SK-N-SH (cell line): ENCODE measurements around the gene FAM131A. TPM values are rescaled to one million over a fixed set of nuclear protein-coding genes. Genes with fewer than 3 reads are reported as not detected.

Source experiments
- CTCF ChIA-PET: fragments of 300-600, 350-600 bp; formaldehyde crosslinking; extraction: SDS; loops from one replicate; lab custom pipeline; 2021; lab: Yijun Ruan, JAX
- POLR2A ChIA-PET: fragments of 350-600 bp; sonication (Branson Sonifier 250); formaldehyde crosslinking; extraction: SDS; loops from one replicate; lab custom pipeline; 2020; ENCODE audit warnings: antibody characterized with exemption, inconsistent platforms; lab: Yijun Ruan, JAX
- DNase-seq: peaks from one replicate; pipeline ENCODE4 v3.0.0; 2012
- H2AFZ ChIP-seq: fragments of 200-600 bp; sonication (generic); 2 replicates; pipeline ENCODE4 v1.8.1; 2016; ENCODE audit warnings: antibody characterized with exemption, mild to moderate bottlenecking, low read depth
- H3F3A ChIP-seq: fragments of 200-600 bp; sonication (generic); replicated peaks from 2 replicates; pipeline ENCODE3; 2016; ENCODE audit warnings: antibody characterized with exemption, mild to moderate bottlenecking; ENCODE audit not compliant: insufficient read depth
- H3K27ac ChIP-seq, 2 experiments: fragments of 200-500 bp in 1 of 2; fragments of 200-600 bp in 1 of 2; sonication (Bioruptor generic) in 1 of 2; sonication (generic), shearing (Covaris generic) in 1 of 2; 2 replicates each; pipeline versions ENCODE4 v1.5.1 to v1.6.1; 2014 to 2016; ENCODE audit warnings: low read depth in 2 of 2, inconsistent platforms in 1 of 2, low read length in 1 of 2, mild to moderate bottlenecking in 1 of 2, mixed read lengths in 1 of 2
- H3K27me3 ChIP-seq: fragments of 200-600 bp; sonication (generic), shearing (Covaris generic); 2 replicates; pipeline ENCODE4 v1.6.1; 2016; ENCODE audit warnings: mixed run types; ENCODE audit not compliant: insufficient read depth
- H3K36me3 ChIP-seq, 2 experiments: fragments of 200-500 bp in 1 of 2; fragments of 200-600 bp in 1 of 2; sonication (Bioruptor generic) in 1 of 2; sonication (generic) in 1 of 2; replicated peaks in 1 of 2; 2 replicates each; pipeline versions ENCODE3 to v1.5.1; 2014 to 2016; ENCODE audit warnings: low read length in 1 of 2, mild to moderate bottlenecking in 1 of 2; ENCODE audit not compliant: insufficient read depth in 2 of 2, control insufficient read depth in 1 of 2
- H3K4me1 ChIP-seq, 2 experiments: fragments of 200-500 bp in 1 of 2; fragments of 200-600 bp in 1 of 2; sonication (Bioruptor generic) in 1 of 2; sonication (generic), shearing (Covaris generic) in 1 of 2; 2 replicates each; pipeline versions ENCODE4 v1.5.1 to v1.6.1; 2014 to 2016; ENCODE audit warnings: low read depth in 1 of 2, low read length in 1 of 2, mixed run types in 1 of 2; ENCODE audit not compliant: insufficient read depth in 2 of 2, control insufficient read depth in 1 of 2
- H3K4me2 ChIP-seq: fragments of 200-600 bp; sonication (generic), shearing (Covaris generic); 2 replicates; pipeline ENCODE4 v1.6.1; 2017; ENCODE audit warnings: mixed run types
- H3K4me3 ChIP-seq, 2 experiments: fragments of 200-500 bp in 1 of 2; fragments of 200-600 bp in 1 of 2; sonication (Bioruptor generic) in 1 of 2; sonication (generic), shearing (Covaris generic) in 1 of 2; 2 replicates each; pipeline versions ENCODE4 v1.5.1 to v1.8.1; 2014 to 2016; ENCODE audit warnings: low read depth in 2 of 2, inconsistent platforms in 1 of 2, low read length in 1 of 2, mild to moderate bottlenecking in 1 of 2, mixed read lengths in 1 of 2, moderate library complexity in 1 of 2
- H3K79me2 ChIP-seq: fragments of 200-600 bp; sonication (generic); 2 replicates; pipeline ENCODE4 v1.8.1; 2017; ENCODE audit warnings: mild to moderate bottlenecking; ENCODE audit not compliant: insufficient read depth
- H3K9ac ChIP-seq: fragments of 200-600 bp; sonication (generic); 2 replicates; pipeline ENCODE4 v1.6.1; 2017; ENCODE audit warnings: mixed run types
- H3K9me2 ChIP-seq: fragments of 200-600 bp; sonication (generic); 2 replicates; pipeline ENCODE4 v1.6.1; 2017; ENCODE audit warnings: mixed run types
- H3K9me3 ChIP-seq: fragments of 200-600 bp; sonication (generic); 2 replicates; pipeline ENCODE4 v1.6.1; 2017; ENCODE audit warnings: mixed run types, mild to moderate bottlenecking, moderate library complexity
- H4K20me1 ChIP-seq: fragments of 200-600 bp; sonication (generic); 2 replicates; pipeline ENCODE4 v1.6.1; 2017; ENCODE audit warnings: mild to moderate bottlenecking, mixed run types; ENCODE audit not compliant: insufficient read depth
- FOSL2 ChIP-seq: IDR thresholded peaks from 2 replicates; pipeline ENCODE4 v1.4.0; 2012; ENCODE audit warnings: low read depth, mild to moderate bottlenecking, moderate library complexity, borderline replicate concordance
- IRF3 ChIP-seq: fragments of 150-350 bp; IDR thresholded peaks from 2 replicates; pipeline ENCODE4 v1.6.1; 2016; ENCODE audit warnings: mild to moderate bottlenecking, low read depth, low read length
- JUND ChIP-seq: IDR thresholded peaks from 2 replicates; pipeline ENCODE4 v1.4.0; 2012
- MXI1 ChIP-seq: IDR thresholded peaks from 2 replicates; pipeline ENCODE4 v1.6.1; 2012; ENCODE audit warnings: mild to moderate bottlenecking, low read depth, low read length, improper control_type of control experiment
- POLR2AphosphoS5 ChIP-seq: IDR thresholded peaks from 2 replicates; pipeline ENCODE4 v1.6.1; 2012; ENCODE audit warnings: low read depth, low read length
- REST ChIP-seq: IDR thresholded peaks from 2 replicates; pipeline ENCODE4 v1.6.1; 2012; ENCODE audit warnings: mild to moderate bottlenecking, low read depth, low read length, moderate library complexity
- RFX5 ChIP-seq: IDR thresholded peaks from 2 replicates; pipeline ENCODE4 v1.6.1; 2012; ENCODE audit warnings: mild to moderate bottlenecking, improper control_type of control experiment, low read length
- SMC3 ChIP-seq: IDR thresholded peaks from 2 replicates; pipeline ENCODE4 v1.6.1; 2012; ENCODE audit warnings: low read depth, low read length, improper control_type of control experiment
- TAF1 ChIP-seq: IDR thresholded peaks from 2 replicates; pipeline ENCODE4 v1.6.1; 2012; ENCODE audit warnings: low read depth, mild to moderate bottlenecking, low read length, moderate library complexity, borderline replicate concordance
- TCF12 ChIP-seq: IDR thresholded peaks from 2 replicates; pipeline ENCODE4 v1.4.0; 2012
- ZBTB33 ChIP-seq: IDR thresholded peaks from 2 replicates; pipeline ENCODE4 v1.4.0; 2012; ENCODE audit warnings: low read depth, borderline replicate concordance
- WGBS: methylation state at CpG from one replicate; pipeline ENCODE4 v1.1.6; 2017; ENCODE audit warnings: low lambda C conversion rate; 5-methylcytosine and 5-hydroxymethylcytosine counted together
- polyA plus RNA-seq, 3 experiments: library from polyadenylated mRNA; depleted of rRNA; stranded (reverse); fragments of >200 nt; gene quantifications; 2 replicates each; pipeline ENCODE4 v1.2.3, GENCODE V29; 2012

The FAM131A gene
- polyA plus RNA-seq, 1 of the 3 experiments (the other 2 are of a cell fraction) = 31.6 TPM

GRCh38 chr3:184300378-184300720, 37.1 kb upstream of the FAM131A start:
- H3K9me2 ChIP-seq = no peaks in the 10 kb centered on the region
- H4K20me1 ChIP-seq = peaks cover 23% of the 10 kb centered on the region
- no peaks in the 10 kb centered on the region for H3K9me3 ChIP-seq
- DNase-seq = no peak
- peaks cover 62% of the 10 kb centered on the region for H3K79me2 ChIP-seq
- H3K4me3 ChIP-seq = peak overlapping the region; percentile 94 to 96
- H3K27me3 ChIP-seq = no peaks in the 10 kb centered on the region
- H3F3A ChIP-seq = peaks cover 22% of the 10 kb centered on the region
- CTCF ChIA-PET = interaction anchor here (0.9 to 1.4 kb wide), 2 partner anchors 11 to 51 kb away, joined by 3 read pairs; partner anchors contain the start of gene EEF1AKMT4
- peak overlapping the region; percentile 94 for H3K9ac ChIP-seq
- H3K4me2 ChIP-seq = peak overlapping the region; percentile 87
- H3K4me1 ChIP-seq = peaks cover 9 to 10% of the 10 kb centered on the region in 2 experiments; a peak in 3 of 4 replicates
- H3K36me3 ChIP-seq = peaks cover 46 to 52% of the 10 kb centered on the region in 2 experiments
- POLR2A ChIA-PET = no interaction called here
- peak overlapping the region in 1 of 2 experiments; percentile 87; a peak in 2 of 4 replicates for H3K27ac ChIP-seq
- peak; percentile 14; the same call in 1 of the 2 replicates for TF ChIP-seq TCF12
- TF ChIP-seq MXI1 = no peak
- no peak for TF ChIP-seq RFX5
- TF ChIP-seq REST = no peak
- peak; percentile 46 for TF ChIP-seq JUND
- TF ChIP-seq SMC3 = no peak
- TF ChIP-seq ZBTB33 = no peak
- TF ChIP-seq TAF1 = no peak
- TF ChIP-seq POLR2AphosphoS5 = peak; percentile 30; the same call in 1 of the 2 replicates
- TF ChIP-seq IRF3 = no peak
- peak; percentile 80; the same call in 1 of the 2 replicates for TF ChIP-seq FOSL2
- H2AFZ ChIP-seq = no peak overlapping the region
- WGBS = 20% methylated on average over 3 of the region's 3 CpGs
